ENCODE measurements around the gene OTOF.

DNA sequence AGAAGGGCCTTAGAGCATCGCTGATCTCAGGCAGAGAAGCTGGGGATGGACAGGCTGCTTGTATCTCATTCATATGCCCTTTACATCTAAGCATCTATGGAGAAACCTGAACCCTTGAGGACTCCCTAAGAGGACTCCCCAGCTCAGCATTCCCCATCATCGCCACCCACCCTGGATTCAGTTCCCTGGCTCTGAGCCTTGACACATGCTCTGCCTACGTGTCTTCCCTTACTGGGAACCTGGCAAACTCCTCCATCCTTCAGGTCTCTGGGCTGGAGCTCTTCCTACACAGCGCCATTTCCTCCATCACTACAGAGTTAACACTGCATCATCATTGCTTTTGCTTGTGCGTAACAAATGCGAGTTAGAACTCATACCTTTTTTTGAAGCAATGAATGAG, 31.2 kb upstream of the OTOF start:
- no peak for TF ChIP-seq CTCF (conservative IDR thresholded peaks at IDR 0.05)
- no peak for TF ChIP-seq EZH2 (IDR thresholded peaks at IDR 0.05; ENCODE audit: low read depth)

Data from PC-9 (cell line).